ENCODE data around the gene DPP3. TPM values are rescaled to one million over a fixed set of nuclear protein-coding genes. Genes with fewer than 3 reads are reported as not detected.

The DPP3 gene
- polyA plus RNA-seq, 2 of the 4 experiments (the other 2 are of a cell fraction) = 52.2 to 70.5 TPM

DNA sequence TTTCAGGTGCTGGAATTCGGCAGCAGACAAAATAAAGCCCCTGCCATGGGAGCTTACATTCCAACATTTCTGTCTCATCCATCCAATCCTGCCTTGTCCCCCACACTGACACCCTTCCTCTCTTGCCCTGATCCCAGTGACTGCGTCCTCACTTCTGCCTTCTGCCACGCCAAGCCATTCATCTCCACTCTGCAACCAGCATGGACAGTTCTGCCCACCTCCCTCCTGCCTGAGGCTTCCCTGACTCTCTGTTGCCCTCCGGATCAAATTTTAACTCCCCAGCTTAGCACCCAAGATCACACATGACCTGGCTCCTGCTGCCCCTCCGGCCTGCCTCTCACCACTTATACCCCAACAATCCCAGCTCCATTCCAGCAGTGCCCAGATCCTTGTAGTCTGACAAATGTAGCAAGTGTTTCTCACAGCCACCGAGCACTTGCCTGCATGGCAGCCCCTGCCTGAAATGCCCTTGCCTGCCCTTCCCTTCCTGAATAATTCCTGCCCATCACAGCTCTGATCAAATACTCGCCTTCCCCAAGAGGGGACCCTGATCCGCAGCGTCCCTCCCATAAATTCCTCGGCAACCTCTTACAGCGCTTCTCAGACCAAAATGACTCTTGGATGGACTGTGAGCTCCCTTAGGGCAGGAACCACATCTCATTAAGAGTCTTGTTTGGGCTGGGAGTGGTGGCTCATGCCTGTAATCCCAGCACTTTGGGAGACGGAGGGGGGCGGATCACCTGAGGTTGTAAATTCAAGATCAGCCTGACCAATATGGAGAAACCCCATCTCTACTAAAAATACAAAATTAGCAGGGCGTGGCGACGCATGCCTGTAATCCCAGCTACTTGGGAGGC lies 68.8 kb downstream of the DPP3 start:
- CTCF ChIA-PET = interaction anchor here (1.2 kb wide), 1 partner anchor 29 kb away, joined by 4 read pairs; no protein-coding TSS in a partner anchor
- 54% methylated on average over 16 of the region's 16 CpGs for WGBS (ENCODE audit: missing lambda C conversion rate)
- H3K27ac ChIP-seq = no peak overlapping the region
- H3K4me2 ChIP-seq = no peak overlapping the region
- H3K4me3 ChIP-seq = no peak overlapping the region
- peaks cover 17% of the 10 kb centered on the region for H3K4me1 ChIP-seq
- no peaks in the 10 kb centered on the region for H3K9me3 ChIP-seq
- no peak for DNase-seq (ENCODE audit: low read depth in 1 of 2, low spot score in 1 of 2)
- FAIRE-seq = no peak
- POLR2A ChIA-PET = no interaction called here
- no peak for ATAC-seq
- no peak for TF ChIP-seq EHF (CRISPR knock-in tag; IDR thresholded peaks at IDR 0.05)
- no peak for TF ChIP-seq BHLHE40 (IDR thresholded peaks at IDR 0.05; ENCODE audit: low read depth, low read length)
- TF ChIP-seq ZC3H11A (IDR thresholded peaks at IDR 0.05) = no peak

DNA sequence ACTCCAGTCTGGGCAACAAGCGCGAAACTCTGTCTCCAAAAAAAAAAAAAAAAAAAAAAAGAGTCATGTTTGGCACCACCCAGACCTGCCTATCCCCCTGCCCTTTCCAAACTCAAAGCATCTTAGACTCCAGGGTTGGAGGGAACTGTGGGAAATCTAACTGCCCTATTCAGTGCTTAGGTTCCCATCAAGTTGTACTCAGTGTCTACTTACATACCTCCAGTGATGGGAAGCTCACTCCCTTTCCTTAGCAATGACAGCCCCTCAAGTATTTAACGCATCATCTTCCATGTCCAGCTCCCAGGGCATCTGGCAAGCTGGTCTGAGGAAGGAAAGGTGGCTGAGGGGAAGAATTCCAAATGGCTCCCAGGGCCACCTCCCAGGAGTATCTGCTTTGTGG lies 69.5 kb downstream of the DPP3 start:
- Histone ChIP-seq H3K4me1 (peaks cover 15% of the 10 kb centered on the region), H3K4me2 (no peak overlapping the region), H3K27ac (no peak overlapping the region), H3K9me3 (no peaks in the 10 kb centered on the region), H3K4me3 (no peak overlapping the region)
- TF ChIP-seq RCOR1 (IDR thresholded peaks at IDR 0.05; ENCODE audit: low read depth, low read length) (no peak), ZFP36 (IDR thresholded peaks at IDR 0.05; ENCODE audit: borderline replicate concordance, partially characterized antibody) (peak; percentile 38)
- 52% methylated on average over 3 of the region's 3 CpGs for WGBS (ENCODE audit: missing lambda C conversion rate)
- POLR2A ChIA-PET = no interaction called here
- no peak for DNase-seq (ENCODE audit: low read depth in 1 of 2, low spot score in 1 of 2)
- no peak for ATAC-seq
- no peak for FAIRE-seq
- CTCF ChIA-PET = interaction anchor here (0.7 kb wide), 1 partner anchor 14 kb away, joined by 3 read pairs; no protein-coding TSS in a partner anchor

DNA sequence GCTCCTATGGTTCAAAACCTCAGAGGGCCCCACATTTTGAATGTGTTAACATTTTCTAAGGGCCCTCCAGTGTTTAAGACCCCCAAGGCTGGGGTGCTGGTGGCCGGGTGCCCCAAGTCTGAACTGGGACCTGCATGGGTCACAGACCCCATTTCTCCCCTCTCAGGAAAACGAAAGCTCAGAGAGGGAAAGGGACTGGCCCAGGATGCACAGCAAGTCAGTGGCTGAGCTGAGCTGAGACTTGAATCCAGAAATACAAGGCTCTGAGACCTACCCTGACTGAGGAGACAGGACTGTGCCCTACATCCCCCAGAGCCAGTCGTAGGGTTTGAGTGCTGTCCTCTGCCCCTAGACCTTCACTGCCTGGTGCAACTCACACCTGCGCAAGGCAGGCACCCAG lies 70.7 kb downstream of the DPP3 start:
- no peak for FAIRE-seq
- ChIA-PET CTCF (interaction anchor here (1.2 kb wide), 1 partner anchor 11 kb away, joined by 3 read pairs; no protein-coding TSS in a partner anchor), POLR2A (no interaction called here)
- no peak for ATAC-seq
- TF ChIP-seq ZFP36 (IDR thresholded peaks at IDR 0.05; ENCODE audit: borderline replicate concordance, partially characterized antibody) (peak; percentile 58), RNF2 (IDR thresholded peaks at IDR 0.05; ENCODE audit: borderline replicate concordance, low read depth) (no peak)
- WGBS (ENCODE audit: missing lambda C conversion rate) = 31% methylated on average over 4 of the region's 4 CpGs
- H3K4me3 ChIP-seq = no peak overlapping the region
- no peak for DNase-seq (ENCODE audit: low read depth in 1 of 2, low spot score in 1 of 2)
- no peaks in the 10 kb centered on the region for H3K9me3 ChIP-seq
- H3K27ac ChIP-seq = no peak overlapping the region
- no peak overlapping the region for H3K4me2 ChIP-seq
- peaks cover 9% of the 10 kb centered on the region for H3K4me1 ChIP-seq

DNA sequence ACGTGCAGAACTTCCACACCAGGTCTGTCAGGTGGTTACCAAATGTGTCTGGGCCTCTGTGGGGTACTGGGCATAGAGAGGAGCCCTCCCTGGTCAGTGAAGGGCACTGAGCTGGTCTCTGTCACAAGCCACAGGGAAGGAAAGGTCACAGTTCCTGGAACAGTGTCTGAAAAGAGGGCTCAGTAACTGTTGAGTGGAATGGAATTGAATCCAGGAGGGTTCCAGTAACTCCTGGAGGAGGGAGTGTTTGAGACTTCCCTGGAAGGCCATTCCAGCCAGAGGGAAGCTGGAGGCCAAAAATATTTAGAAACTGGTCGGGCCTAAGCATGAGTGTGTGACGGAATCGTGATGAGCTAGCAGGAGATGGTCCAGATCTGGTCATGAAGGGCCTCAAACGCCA lies 74.4 kb downstream of the DPP3 start:
- Histone ChIP-seq H3K4me2 (no peak overlapping the region), H3K27ac (no peak overlapping the region), H3K4me1 (no peaks in the 10 kb centered on the region), H3K9me3 (no peaks in the 10 kb centered on the region), H3K4me3 (no peak overlapping the region)
- DNase-seq (ENCODE audit: low read depth in 1 of 2, low spot score in 1 of 2) (no peak), ATAC-seq (no peak), FAIRE-seq (no peak)
- CTCF ChIA-PET = interaction anchor here (0.7 to 1.0 kb wide), 4 partner anchors 15 to 243 kb away, joined by 3 to 5 read pairs (median 4); partner anchors contain the start of gene CCDC87
- WGBS (ENCODE audit: missing lambda C conversion rate) = 64% methylated on average over 5 of the region's 5 CpGs
- POLR2A ChIA-PET = interaction anchor here (1.5 kb wide), 1 partner anchor 9 kb away, joined by 6 read pairs; the partner anchor contains the start of gene ZDHHC24
- TF ChIP-seq SMC3 (IDR thresholded peaks at IDR 0.05) (no peak), ESRRA (IDR thresholded peaks at IDR 0.05; ENCODE audit: borderline replicate concordance, low read length) (no peak), HOXA7 (CRISPR knock-in tag; IDR thresholded peaks at IDR 0.05) (no peak), JUNB (IDR thresholded peaks at IDR 0.05) (no peak), MAFK (IDR thresholded peaks at IDR 0.05; ENCODE audit: partially characterized antibody) (no peak), KDM1A (IDR thresholded peaks at IDR 0.05; ENCODE audit: low read depth) (no peak), EP300 (IDR thresholded peaks at IDR 0.05) (no peak), TP53 (CRISPR knock-in tag; IDR thresholded peaks at IDR 0.05) (no peak), SREBF2 (IDR thresholded peaks at IDR 0.05) (no peak), CHD2 (IDR thresholded peaks at IDR 0.05; ENCODE audit: low read length, partially characterized antibody) (no peak), CHD4 (IDR thresholded peaks at IDR 0.05; ENCODE audit: borderline replicate concordance) (no peak), ZFP36 (IDR thresholded peaks at IDR 0.05; ENCODE audit: borderline replicate concordance, partially characterized antibody) (no peak)
- TF ChIP-seq, protein P1, sequence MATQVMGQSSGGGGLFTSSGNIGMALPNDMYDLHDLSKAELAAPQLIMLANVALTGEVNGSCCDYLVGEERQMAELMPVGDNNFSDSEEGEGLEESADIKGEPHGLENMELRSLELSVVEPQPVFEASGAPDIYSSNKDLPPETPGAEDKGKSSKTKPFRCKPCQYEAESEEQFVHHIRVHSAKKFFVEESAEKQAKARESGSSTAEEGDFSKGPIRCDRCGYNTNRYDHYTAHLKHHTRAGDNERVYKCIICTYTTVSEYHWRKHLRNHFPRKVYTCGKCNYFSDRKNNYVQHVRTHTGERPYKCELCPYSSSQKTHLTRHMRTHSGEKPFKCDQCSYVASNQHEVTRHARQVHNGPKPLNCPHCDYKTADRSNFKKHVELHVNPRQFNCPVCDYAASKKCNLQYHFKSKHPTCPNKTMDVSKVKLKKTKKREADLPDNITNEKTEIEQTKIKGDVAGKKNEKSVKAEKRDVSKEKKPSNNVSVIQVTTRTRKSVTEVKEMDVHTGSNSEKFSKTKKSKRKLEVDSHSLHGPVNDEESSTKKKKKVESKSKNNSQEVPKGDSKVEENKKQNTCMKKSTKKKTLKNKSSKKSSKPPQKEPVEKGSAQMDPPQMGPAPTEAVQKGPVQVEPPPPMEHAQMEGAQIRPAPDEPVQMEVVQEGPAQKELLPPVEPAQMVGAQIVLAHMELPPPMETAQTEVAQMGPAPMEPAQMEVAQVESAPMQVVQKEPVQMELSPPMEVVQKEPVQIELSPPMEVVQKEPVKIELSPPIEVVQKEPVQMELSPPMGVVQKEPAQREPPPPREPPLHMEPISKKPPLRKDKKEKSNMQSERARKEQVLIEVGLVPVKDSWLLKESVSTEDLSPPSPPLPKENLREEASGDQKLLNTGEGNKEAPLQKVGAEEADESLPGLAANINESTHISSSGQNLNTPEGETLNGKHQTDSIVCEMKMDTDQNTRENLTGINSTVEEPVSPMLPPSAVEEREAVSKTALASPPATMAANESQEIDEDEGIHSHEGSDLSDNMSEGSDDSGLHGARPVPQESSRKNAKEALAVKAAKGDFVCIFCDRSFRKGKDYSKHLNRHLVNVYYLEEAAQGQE (IDR thresholded peaks at IDR 0.05) = no peak
- TF ChIP-seq, protein P2, sequence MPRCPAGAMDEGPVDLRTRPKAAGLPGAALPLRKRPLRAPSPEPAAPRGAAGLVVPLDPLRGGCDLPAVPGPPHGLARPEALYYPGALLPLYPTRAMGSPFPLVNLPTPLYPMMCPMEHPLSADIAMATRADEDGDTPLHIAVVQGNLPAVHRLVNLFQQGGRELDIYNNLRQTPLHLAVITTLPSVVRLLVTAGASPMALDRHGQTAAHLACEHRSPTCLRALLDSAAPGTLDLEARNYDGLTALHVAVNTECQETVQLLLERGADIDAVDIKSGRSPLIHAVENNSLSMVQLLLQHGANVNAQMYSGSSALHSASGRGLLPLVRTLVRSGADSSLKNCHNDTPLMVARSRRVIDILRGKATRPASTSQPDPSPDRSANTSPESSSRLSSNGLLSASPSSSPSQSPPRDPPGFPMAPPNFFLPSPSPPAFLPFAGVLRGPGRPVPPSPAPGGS (IDR thresholded peaks at IDR 0.05) = no peak
- TF ChIP-seq, protein P3, sequence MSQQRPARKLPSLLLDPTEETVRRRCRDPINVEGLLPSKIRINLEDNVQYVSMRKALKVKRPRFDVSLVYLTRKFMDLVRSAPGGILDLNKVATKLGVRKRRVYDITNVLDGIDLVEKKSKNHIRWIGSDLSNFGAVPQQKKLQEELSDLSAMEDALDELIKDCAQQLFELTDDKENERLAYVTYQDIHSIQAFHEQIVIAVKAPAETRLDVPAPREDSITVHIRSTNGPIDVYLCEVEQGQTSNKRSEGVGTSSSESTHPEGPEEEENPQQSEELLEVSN (IDR thresholded peaks at IDR 0.05; ENCODE audit: borderline replicate concordance, low read depth) = no peak
- TF ChIP-seq, protein P4, sequence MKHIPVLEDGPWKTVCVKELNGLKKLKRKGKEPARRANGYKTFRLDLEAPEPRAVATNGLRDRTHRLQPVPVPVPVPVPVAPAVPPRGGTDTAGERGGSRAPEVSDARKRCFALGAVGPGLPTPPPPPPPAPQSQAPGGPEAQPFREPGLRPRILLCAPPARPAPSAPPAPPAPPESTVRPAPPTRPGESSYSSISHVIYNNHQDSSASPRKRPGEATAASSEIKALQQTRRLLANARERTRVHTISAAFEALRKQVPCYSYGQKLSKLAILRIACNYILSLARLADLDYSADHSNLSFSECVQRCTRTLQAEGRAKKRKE (CRISPR knock-in tag; IDR thresholded peaks at IDR 0.05; ENCODE audit: low read depth) = no peak
- TF ChIP-seq, protein P5, sequence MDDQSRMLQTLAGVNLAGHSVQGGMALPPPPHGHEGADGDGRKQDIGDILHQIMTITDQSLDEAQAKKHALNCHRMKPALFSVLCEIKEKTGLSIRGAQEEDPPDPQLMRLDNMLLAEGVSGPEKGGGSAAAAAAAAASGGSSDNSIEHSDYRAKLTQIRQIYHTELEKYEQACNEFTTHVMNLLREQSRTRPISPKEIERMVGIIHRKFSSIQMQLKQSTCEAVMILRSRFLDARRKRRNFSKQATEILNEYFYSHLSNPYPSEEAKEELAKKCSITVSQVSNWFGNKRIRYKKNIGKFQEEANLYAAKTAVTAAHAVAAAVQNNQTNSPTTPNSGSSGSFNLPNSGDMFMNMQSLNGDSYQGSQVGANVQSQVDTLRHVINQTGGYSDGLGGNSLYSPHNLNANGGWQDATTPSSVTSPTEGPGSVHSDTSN (IDR thresholded peaks at IDR 0.05) = no peak

All from A549 (cell line).